ENCODE measurements around the gene PMVK. TPM values are rescaled to one million over a fixed set of nuclear protein-coding genes. Genes with fewer than 3 reads are reported as not detected.

The PMVK gene
- total and polyA plus RNA-seq, 2 donors from 2014 or later = 42.0 to 132 TPM

DNA sequence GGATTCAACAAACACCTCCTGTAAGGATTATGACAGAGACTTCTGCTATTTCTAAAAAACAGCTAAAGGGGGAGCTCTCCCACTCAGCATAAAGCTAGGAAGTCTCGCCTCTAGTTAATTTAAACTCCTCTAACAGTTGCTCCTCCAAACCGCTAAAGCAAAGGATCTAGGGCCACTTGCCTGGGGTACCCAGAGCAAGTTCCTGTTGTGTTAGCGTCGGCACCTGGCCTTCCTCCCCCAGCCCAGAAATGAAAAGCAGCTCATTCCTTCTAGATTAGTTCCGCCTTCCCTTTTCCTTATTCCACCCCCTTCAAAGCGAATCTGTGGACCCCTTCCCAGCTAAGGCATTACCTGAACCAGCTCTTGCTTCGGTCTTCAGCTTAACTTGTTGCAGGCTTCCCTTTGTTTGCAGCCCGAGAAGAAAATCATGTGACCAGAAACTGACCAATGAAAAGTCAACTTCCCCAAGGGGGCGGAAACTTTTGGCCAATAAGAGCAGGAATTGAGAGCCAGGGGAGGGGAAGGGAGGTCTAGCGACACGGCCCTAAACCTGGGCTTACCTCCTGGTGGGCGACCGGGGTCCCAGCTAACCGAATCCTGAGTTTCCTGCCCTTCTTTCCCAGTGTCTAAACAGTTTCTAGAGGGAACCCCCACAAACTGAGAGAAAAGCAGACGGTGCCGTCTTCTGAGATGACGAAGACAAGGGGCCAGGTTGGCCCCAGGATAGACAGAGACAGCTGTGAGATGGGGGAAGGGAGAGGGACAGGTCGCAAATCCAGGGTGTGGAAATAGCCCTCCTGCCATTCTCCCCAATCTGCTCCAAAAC lies 19.4 kb upstream of the PMVK start, which contains the start of gene PBXIP1:
TSS of gene PBXIP1 (minus strand) at position 382 of the 826 bp plus-strand sequence. CDS start 2,378 bp downstream, outside the sequence.
- peaks cover 4 to 42% (median 25%) of the 10 kb centered on the region in 3 donors for H3K4me1 ChIP-seq (ENCODE audit: control insufficient read depth in 2 of 3, insufficient read depth in 2 of 3, low read depth in 1 of 3, low read length in 3 of 3)
- FAIRE-seq = peak; percentile 73
- DNase-seq = peak; percentile 73 to 99 (median 96)

DNA sequence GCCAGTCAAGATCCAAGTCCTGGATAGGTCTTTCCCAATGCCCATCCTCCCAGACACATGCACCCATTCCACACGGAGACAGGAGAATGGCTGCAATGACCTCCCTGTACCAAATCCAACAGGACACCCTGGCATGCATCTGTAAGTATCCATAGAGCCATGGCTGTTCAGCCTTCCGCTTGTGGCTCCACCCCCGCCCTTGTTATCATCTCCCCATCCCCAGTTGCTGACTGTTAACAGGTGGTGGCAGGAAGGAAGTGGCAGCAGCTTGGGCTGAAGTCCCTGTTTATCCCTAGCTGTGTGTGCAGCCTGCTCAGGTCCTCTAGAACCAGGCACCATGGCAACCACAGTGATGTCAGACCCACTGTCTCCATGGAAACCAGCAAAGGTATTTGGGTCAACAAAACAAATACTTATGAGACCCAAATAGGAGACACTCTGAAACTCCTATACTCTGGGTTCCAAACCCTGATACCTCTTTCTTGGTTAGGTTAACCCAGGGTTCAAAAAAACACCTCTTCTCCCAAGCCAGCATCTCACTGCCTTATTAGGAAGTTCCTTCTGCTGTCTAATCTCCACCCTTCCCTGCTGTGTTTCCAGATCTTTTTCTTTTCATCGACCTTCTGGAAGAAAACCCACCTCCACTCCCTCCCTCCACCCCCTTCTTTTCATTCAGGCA lies 18.7 kb upstream of the PMVK start:
- Histone ChIP-seq H3K4me3 (ENCODE audit: low read length in 3 of 3) (peak overlapping the region; percentile 86 to 90 (median 88)), H3K27ac (ENCODE audit: low read depth in 2 of 2, low read length in 2 of 2) (peak overlapping the region; percentile 66 to 78)

More for the DNA sequence above, 19.4 kb upstream of the PMVK start, which contains the start of gene PBXIP1:
- Histone ChIP-seq H3K36me3 (ENCODE audit: control insufficient read depth in 2 of 3, insufficient read depth in 3 of 3, low read length in 3 of 3) (peaks cover 0 to 4% (median 0%) of the 10 kb centered on the region in 3 donors), H3K9ac (ENCODE audit: low read length in 3 of 3) (peak within 1 kb of the TSS; percentile 73 to 82 (median 74)), H3K27ac (ENCODE audit: low read depth in 2 of 2, low read length in 2 of 2) (peak within 1 kb of the TSS; percentile 66 to 78), H3K4me3 (ENCODE audit: low read length in 3 of 3) (peak within 1 kb of the TSS; percentile 86 to 90 (median 88)), H3K9me3 (ENCODE audit: control insufficient read depth in 2 of 3, insufficient read depth in 1 of 3, low read length in 3 of 3) (no peaks in the 10 kb centered on the region), H3K27me3 (ENCODE audit: control insufficient read depth, insufficient read depth, low read length) (no peaks in the 10 kb centered on the region)
- intact Hi-C loops (cut with DNase I) = no loop called here
- TF ChIP-seq, protein P1, sequence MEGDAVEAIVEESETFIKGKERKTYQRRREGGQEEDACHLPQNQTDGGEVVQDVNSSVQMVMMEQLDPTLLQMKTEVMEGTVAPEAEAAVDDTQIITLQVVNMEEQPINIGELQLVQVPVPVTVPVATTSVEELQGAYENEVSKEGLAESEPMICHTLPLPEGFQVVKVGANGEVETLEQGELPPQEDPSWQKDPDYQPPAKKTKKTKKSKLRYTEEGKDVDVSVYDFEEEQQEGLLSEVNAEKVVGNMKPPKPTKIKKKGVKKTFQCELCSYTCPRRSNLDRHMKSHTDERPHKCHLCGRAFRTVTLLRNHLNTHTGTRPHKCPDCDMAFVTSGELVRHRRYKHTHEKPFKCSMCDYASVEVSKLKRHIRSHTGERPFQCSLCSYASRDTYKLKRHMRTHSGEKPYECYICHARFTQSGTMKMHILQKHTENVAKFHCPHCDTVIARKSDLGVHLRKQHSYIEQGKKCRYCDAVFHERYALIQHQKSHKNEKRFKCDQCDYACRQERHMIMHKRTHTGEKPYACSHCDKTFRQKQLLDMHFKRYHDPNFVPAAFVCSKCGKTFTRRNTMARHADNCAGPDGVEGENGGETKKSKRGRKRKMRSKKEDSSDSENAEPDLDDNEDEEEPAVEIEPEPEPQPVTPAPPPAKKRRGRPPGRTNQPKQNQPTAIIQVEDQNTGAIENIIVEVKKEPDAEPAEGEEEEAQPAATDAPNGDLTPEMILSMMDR (IDR thresholded peaks at IDR 0.05; ENCODE audit: borderline replicate concordance, extremely low read depth, insufficient read depth) = peak; percentile 1

DNA sequence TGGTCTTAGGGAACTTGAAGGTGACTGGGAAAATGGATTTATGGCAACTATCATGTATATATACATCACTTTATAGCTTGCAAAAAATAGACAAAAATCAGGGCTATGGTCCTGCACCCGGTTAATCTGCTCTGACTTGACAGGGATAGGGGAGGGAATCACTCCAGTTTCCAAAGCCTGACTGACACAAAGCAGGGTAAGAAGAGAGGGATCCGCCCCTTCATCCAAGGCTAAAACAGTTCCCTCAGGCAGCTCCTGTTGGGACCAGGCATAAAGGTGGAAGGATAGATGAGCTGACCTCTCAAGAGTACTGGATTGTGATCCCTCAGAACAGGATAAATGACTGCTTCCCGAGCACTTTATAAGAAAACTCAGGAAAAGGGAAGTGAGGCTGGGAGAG lies 18.0 kb upstream of the PMVK start:
- TF ChIP-seq, protein P1 (IDR thresholded peaks at IDR 0.05; ENCODE audit: borderline replicate concordance, extremely low read depth, insufficient read depth) = no peak
- peak overlapping the region in 1 of 3 donors; percentile 82 for H3K9ac ChIP-seq (ENCODE audit: low read length in 3 of 3)
- FAIRE-seq = no peak
- no peaks in the 10 kb centered on the region for H3K27me3 ChIP-seq (ENCODE audit: control insufficient read depth, insufficient read depth, low read length)
- peak overlapping the region in 1 of 3 donors; percentile 88 for H3K4me3 ChIP-seq (ENCODE audit: low read length in 3 of 3)
- DNase-seq = no peak
- intact Hi-C loops (cut with DNase I) = no loop called here
- peak overlapping the region; percentile 17 to 78 for H3K27ac ChIP-seq (ENCODE audit: low read depth in 2 of 2, low read length in 2 of 2)
- no peaks in the 10 kb centered on the region for H3K9me3 ChIP-seq (ENCODE audit: control insufficient read depth in 2 of 3, insufficient read depth in 1 of 3, low read length in 3 of 3)
- peaks cover 0 to 8% (median 0%) of the 10 kb centered on the region in 3 donors for H3K36me3 ChIP-seq (ENCODE audit: control insufficient read depth in 2 of 3, insufficient read depth in 3 of 3, low read length in 3 of 3)
- H3K4me1 ChIP-seq (ENCODE audit: control insufficient read depth in 2 of 3, insufficient read depth in 2 of 3, low read depth in 1 of 3, low read length in 3 of 3) = peaks cover 4 to 37% (median 19%) of the 10 kb centered on the region in 3 donors

More for the DNA sequence above, 18.7 kb upstream of the PMVK start:
- intact Hi-C loops (cut with DNase I) = no loop called here
- FAIRE-seq (no peak), DNase-seq (peak; percentile 80 to 88 (median 85))
- Histone ChIP-seq H3K4me1 (ENCODE audit: control insufficient read depth in 2 of 3, insufficient read depth in 2 of 3, low read depth in 1 of 3, low read length in 3 of 3) (peaks cover 4 to 37% (median 19%) of the 10 kb centered on the region in 3 donors), H3K27me3 (ENCODE audit: control insufficient read depth, insufficient read depth, low read length) (no peaks in the 10 kb centered on the region), H3K36me3 (ENCODE audit: control insufficient read depth in 2 of 3, insufficient read depth in 3 of 3, low read length in 3 of 3) (peaks cover 0 to 8% (median 0%) of the 10 kb centered on the region in 3 donors), H3K9me3 (ENCODE audit: control insufficient read depth in 2 of 3, insufficient read depth in 1 of 3, low read length in 3 of 3) (no peaks in the 10 kb centered on the region), H3K9ac (ENCODE audit: low read length in 3 of 3) (peak overlapping the region; percentile 30 to 82 (median 73))
- TF ChIP-seq, protein P1 (IDR thresholded peaks at IDR 0.05; ENCODE audit: borderline replicate concordance, extremely low read depth, insufficient read depth) = no peak
